Activated T-helper 2 cell treated with anti-CD3 and anti-CD28 coated beads, Interferon-gamma antibody, Interleukin-2, Interleukin-4, amounts not matched to agents 10 μg/mL and 5 μg/mL and 100 μg/mL, durations not matched to agents 14 hours and 24 hours and 36 hours (primary cell): ENCODE measurements around the gene KANSL2. TPM values are rescaled to one million over a fixed set of nuclear protein-coding genes. Genes with fewer than 3 reads are reported as not detected.
"Not testable (repeated sequence)": the region's sequence is repeated elsewhere in the genome, so short reads cannot be mapped to it uniquely, and the experiment has no call there.

Experiments
- DNase-seq: peaks from one replicate; pipeline ENCODE4 v3.0.0; 2021; ENCODE audit warnings: low spot score
- H3K27ac Mint-ChIP-seq: one replicate; pipeline ENCODE4 v1.8.0; 2021; ENCODE audit warnings: mixed read lengths
- H3K27me3 Mint-ChIP-seq: one replicate; pipeline ENCODE4 v1.8.0; 2021; ENCODE audit warnings: low read depth, mixed read lengths
- H3K36me3 Mint-ChIP-seq: one replicate; pipeline ENCODE4 v1.8.0; 2021; ENCODE audit warnings: low read depth, mixed read lengths
- H3K4me1 Mint-ChIP-seq: one replicate; pipeline ENCODE4 v1.8.0; 2021; ENCODE audit warnings: low read depth, mixed read lengths
- H3K4me3 Mint-ChIP-seq: one replicate; pipeline ENCODE4 v1.8.0; 2021; ENCODE audit warnings: low read depth, mild to moderate bottlenecking, moderate library complexity, mixed read lengths
- H3K9me3 Mint-ChIP-seq: one replicate; pipeline ENCODE4 v1.8.0; 2021; ENCODE audit warnings: mixed read lengths
- intact Hi-C: fragments of 100-400 bp; cut with micrococcal nuclease; formaldehyde crosslinking; loops from one replicate; pipeline ENCODE4 v1.15.1; 2023
- total RNA-seq: library from RNA; stranded (reverse); gene quantifications from 2 replicates; pipeline ENCODE4 v1.2.3, GENCODE V29; 2022

Gene KANSL2
- total RNA-seq, 1 donor from 2014 or later: 62.7 TPM

DNA sequence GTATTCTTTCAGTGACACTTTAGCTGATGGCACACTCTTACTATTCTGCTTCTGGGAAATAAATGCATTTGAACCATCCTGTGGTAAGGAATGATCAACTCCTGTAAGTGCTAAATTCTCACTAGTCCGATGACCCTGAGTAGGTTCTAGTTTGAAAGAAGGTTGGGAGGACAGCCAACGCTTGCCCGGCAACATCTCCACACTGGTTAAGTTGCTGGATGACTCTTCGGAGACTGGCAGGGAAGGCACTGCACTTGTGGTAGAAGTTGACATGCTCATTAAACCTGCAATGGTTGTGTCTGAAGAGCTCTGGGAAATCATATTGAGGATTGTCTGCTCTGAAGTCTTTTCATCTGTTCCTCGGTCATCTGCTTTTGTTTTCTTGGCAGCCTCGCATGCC lies 12.0 kb upstream of the KANSL2 start:
- Mint-ChIP-seq H3K9me3 (no peaks in the 10 kb centered on the region), H3K27ac (no peak overlapping the region), H3K4me1 (peaks cover 16% of the 10 kb centered on the region), H3K27me3 (no peaks in the 10 kb centered on the region), H3K36me3 (peaks cover 89% of the 10 kb centered on the region), H3K4me3 (no peak overlapping the region)
- DNase-seq: no peak
- intact Hi-C loops: no loop called here

GRCh38 chr12:48693572-48693971 lies 11.5 kb upstream of the KANSL2 start:
- no peaks in the 10 kb centered on the region for H3K27me3 Mint-ChIP-seq
- H3K4me3 Mint-ChIP-seq: no peak overlapping the region
- intact Hi-C loops: no loop called here
- no peaks in the 10 kb centered on the region for H3K9me3 Mint-ChIP-seq
- H3K36me3 Mint-ChIP-seq: peaks cover 89% of the 10 kb centered on the region
- peaks cover 20% of the 10 kb centered on the region for H3K4me1 Mint-ChIP-seq
- no peak overlapping the region for H3K27ac Mint-ChIP-seq
- no peak for DNase-seq

- H3K36me3 Mint-ChIP-seq: peaks cover 87% of the 10 kb centered on the region
- no peaks in the 10 kb centered on the region for H3K27me3 Mint-ChIP-seq
- H3K4me3 Mint-ChIP-seq: no peak overlapping the region
- intact Hi-C loops: no loop called here
- DNase-seq: no peak
- H3K4me1 Mint-ChIP-seq: peaks cover 27% of the 10 kb centered on the region
- H3K9me3 Mint-ChIP-seq: no peaks in the 10 kb centered on the region
- no peak overlapping the region for H3K27ac Mint-ChIP-seq
Measured at GRCh38 chr12:48691826-48692487, 9.9 kb upstream of the KANSL2 start.

- H3K27ac Mint-ChIP-seq: peak overlapping the region; percentile 34
- peaks cover 32% of the 10 kb centered on the region for H3K4me1 Mint-ChIP-seq
- no peak overlapping the region for H3K4me3 Mint-ChIP-seq
- intact Hi-C loops: no loop called here
- no peaks in the 10 kb centered on the region for H3K9me3 Mint-ChIP-seq
- DNase-seq: no peak
- H3K36me3 Mint-ChIP-seq: peaks cover 83% of the 10 kb centered on the region
- no peaks in the 10 kb centered on the region for H3K27me3 Mint-ChIP-seq
Measured at GRCh38 chr12:48690990-48691389, 9.0 kb upstream of the KANSL2 start.

GRCh38 chr12:48690436-48690835 lies 8.4 kb upstream of the KANSL2 start:
- H3K36me3 Mint-ChIP-seq: peaks cover 78% of the 10 kb centered on the region
- intact Hi-C loops: no loop called here

GRCh38 chr12:48688836-48689235 lies 6.8 kb upstream of the KANSL2 start:
- intact Hi-C loops: no loop called here
- no peaks in the 10 kb centered on the region for H3K9me3 Mint-ChIP-seq
- H3K36me3 Mint-ChIP-seq: peaks cover 62% of the 10 kb centered on the region
- H3K4me1 Mint-ChIP-seq: peaks cover 33% of the 10 kb centered on the region
- DNase-seq: no peak
- H3K27me3 Mint-ChIP-seq: no peaks in the 10 kb centered on the region
- no peak overlapping the region for H3K27ac Mint-ChIP-seq
- no peak overlapping the region for H3K4me3 Mint-ChIP-seq

More at GRCh38 chr12:48690436-48690835, 8.4 kb upstream of the KANSL2 start:
- DNase-seq: no peak
- H3K27ac Mint-ChIP-seq: no peak overlapping the region
- H3K4me3 Mint-ChIP-seq: no peak overlapping the region
- no peaks in the 10 kb centered on the region for H3K9me3 Mint-ChIP-seq
- no peaks in the 10 kb centered on the region for H3K27me3 Mint-ChIP-seq
- peaks cover 33% of the 10 kb centered on the region for H3K4me1 Mint-ChIP-seq

GRCh38 chr12:48687592-48687991 lies 5.6 kb upstream of the KANSL2 start:
- no peak for DNase-seq
- H3K27ac Mint-ChIP-seq: peak overlapping the region; percentile 33
- no peaks in the 10 kb centered on the region for H3K27me3 Mint-ChIP-seq
- H3K9me3 Mint-ChIP-seq: no peaks in the 10 kb centered on the region
- peaks cover 31% of the 10 kb centered on the region for H3K4me1 Mint-ChIP-seq
- no peak overlapping the region for H3K4me3 Mint-ChIP-seq
- H3K36me3 Mint-ChIP-seq: peaks cover 50% of the 10 kb centered on the region
- intact Hi-C loops: no loop called here

- no peak for DNase-seq
- Mint-ChIP-seq H3K27ac (no peak overlapping the region), H3K36me3 (peaks cover 45% of the 10 kb centered on the region), H3K4me1 (peaks cover 31% of the 10 kb centered on the region), H3K27me3 (no peaks in the 10 kb centered on the region), H3K4me3 (no peak overlapping the region), H3K9me3 (no peaks in the 10 kb centered on the region)
- intact Hi-C loops: no loop called here
Measured at GRCh38 chr12:48686615-48687334, 4.7 kb upstream of the KANSL2 start.

GRCh38 chr12:48686037-48686595 lies 4.1 kb upstream of the KANSL2 start:
- DNase-seq: no peak
- no peaks in the 10 kb centered on the region for H3K9me3 Mint-ChIP-seq
- peaks cover 45% of the 10 kb centered on the region for H3K36me3 Mint-ChIP-seq
- intact Hi-C loops: no loop called here
- no peak overlapping the region for H3K4me3 Mint-ChIP-seq
- H3K4me1 Mint-ChIP-seq: peaks cover 30% of the 10 kb centered on the region
- no peaks in the 10 kb centered on the region for H3K27me3 Mint-ChIP-seq
- H3K27ac Mint-ChIP-seq: no peak overlapping the region

DNA sequence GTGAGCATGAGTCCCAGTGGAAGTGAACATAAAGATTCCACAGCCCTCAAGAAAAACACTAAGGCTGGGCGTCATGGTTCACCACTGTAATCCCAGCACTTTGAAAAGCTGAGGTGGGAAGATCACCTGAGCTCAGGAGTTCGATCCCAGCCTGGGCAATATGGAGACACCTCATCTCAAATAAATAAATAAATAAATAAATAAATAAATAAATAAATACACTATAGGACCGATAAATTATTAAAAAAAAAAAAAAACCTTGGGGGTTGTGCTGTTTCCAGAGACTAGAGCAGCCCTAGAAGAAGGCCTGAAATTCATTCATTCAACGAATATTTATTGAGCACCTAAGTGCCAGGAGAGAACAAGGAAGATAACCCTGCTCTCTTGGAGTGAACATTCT lies 1.5 kb upstream of the KANSL2 start:
- Mint-ChIP-seq H3K4me1 (peaks cover 36% of the 10 kb centered on the region), H3K4me3 (peak overlapping the region; percentile 34), H3K27me3 (no peaks in the 10 kb centered on the region), H3K9me3 (no peaks in the 10 kb centered on the region), H3K27ac (no peak overlapping the region), H3K36me3 (peaks cover 47% of the 10 kb centered on the region)
- intact Hi-C loops: loop anchor here (5.0 kb wide), 1 partner anchor 576 kb away; the partner anchor contains the start of gene SENP1
- DNase-seq: no peak

DNA sequence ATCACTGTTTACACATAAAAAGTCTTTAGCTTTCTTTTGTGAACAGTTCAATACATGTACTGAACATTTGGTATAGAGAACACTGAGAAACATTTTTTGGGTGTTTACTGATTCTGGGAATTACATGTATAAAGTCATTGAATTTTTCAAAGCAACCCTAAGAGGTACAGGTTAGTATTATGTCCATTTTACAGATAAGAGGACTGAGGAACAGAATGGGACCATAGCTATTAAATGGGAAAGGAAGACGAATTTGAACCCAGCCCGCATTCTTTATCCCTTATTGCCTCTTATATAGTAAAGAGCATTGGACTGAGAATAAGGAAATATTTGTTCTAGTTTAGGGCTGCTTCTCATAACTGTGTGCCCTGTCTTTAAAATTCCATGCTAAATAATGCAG lies 889 bp upstream of the KANSL2 start:
- Mint-ChIP-seq H3K4me3 (peak overlapping the region; percentile 99), H3K27ac (no peak overlapping the region), H3K36me3 (peaks cover 49% of the 10 kb centered on the region), H3K9me3 (no peaks in the 10 kb centered on the region), H3K27me3 (no peaks in the 10 kb centered on the region), H3K4me1 (peaks cover 37% of the 10 kb centered on the region)
- no peak for DNase-seq
- intact Hi-C loops: loop anchor here (1.0 to 5.0 kb wide), 2 partner anchors 33 to 576 kb away; partner anchors contain the start of genes CCNT1 and SENP1

DNA sequence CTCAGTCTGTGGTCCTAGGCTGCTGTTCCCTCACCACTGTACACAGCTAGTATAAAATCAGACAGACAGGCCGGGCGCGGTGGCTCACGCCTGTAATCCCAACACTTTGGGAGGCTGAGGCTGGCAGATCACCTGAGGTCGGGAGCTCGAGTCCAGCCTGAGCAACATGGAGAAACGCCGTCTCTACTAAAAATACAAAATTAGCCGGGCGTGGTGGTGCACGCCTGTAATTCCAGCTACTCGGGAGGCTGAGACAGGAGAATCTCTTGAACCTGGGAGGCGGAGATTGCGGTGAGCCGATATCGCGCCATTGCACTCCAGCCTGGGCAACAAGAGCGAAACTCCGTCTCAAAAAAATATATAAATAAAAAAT lies 481 bp upstream of the KANSL2 start:
- H3K9me3 Mint-ChIP-seq: not testable (repeated sequence)

DNA sequence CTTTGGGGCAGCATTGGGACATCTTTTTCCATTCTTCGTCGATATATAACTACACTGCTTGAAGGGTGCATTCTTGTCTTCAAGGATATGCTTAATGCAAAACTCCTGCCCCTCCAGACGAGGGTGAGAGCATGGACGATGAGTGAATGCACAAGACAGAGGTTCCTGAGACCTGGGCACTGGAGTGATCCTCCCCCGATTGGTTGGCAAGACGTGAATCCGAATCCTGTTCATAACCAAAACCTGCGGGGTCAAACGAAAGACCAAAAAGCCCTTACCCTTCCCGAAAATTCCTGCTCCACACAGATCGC lies 684 bp downstream of the KANSL2 start:
- Mint-ChIP-seq H3K27me3 (no peaks in the 10 kb centered on the region), H3K9me3 (no peaks in the 10 kb centered on the region), H3K4me1 (peaks cover 37% of the 10 kb centered on the region), H3K4me3 (peak overlapping the region; percentile 99), H3K27ac (peak overlapping the region; percentile 94), H3K36me3 (peaks cover 58% of the 10 kb centered on the region)
- intact Hi-C loops: loop anchor here (5.0 kb wide), 1 partner anchor 574 kb away; the partner anchor contains the start of gene SENP1
- no peak for DNase-seq

More for the DNA sequence above, 481 bp upstream of the KANSL2 start:
- peak overlapping the region; percentile 99 for H3K4me3 Mint-ChIP-seq
- H3K27ac Mint-ChIP-seq: peak overlapping the region; percentile 94
- peaks cover 49% of the 10 kb centered on the region for H3K36me3 Mint-ChIP-seq
- not testable (repeated sequence) for H3K27me3 Mint-ChIP-seq, DNase-seq
- intact Hi-C loops: loop anchor here (1.0 to 5.0 kb wide), 2 partner anchors 34 to 575 kb away; partner anchors contain the start of genes CCNT1 and SENP1
- peaks cover 35% of the 10 kb centered on the region for H3K4me1 Mint-ChIP-seq
